HG03175 (cell line): Measurements from ENCODE around the gene AJM1.
"Not testable (repeated sequence)": the region's sequence is repeated elsewhere in the genome, so short reads cannot be mapped to it uniquely, and the experiment has no call there.

Source experiments
- ATAC-seq: cut with Tn5 transposase; IDR thresholded peaks from one replicate; pipeline ENCODE4 v1.9.1; 2021; ENCODE audit warnings: mild to moderate bottlenecking, moderate library complexity; ENCODE audit not compliant: unreplicated experiment

Gene AJM1

GRCh38 chr9:136829981-136830885 is 12.0 kb upstream of the AJM1 start:
- ATAC-seq, result no peak

- ATAC-seq, result no peak
Measured at GRCh38 chr9:136831002-136831719, 11.1 kb upstream of the AJM1 start.

- ATAC-seq, result no peak
Measured at GRCh38 chr9:136831720-136832104, 10.6 kb upstream of the AJM1 start.

GRCh38 chr9:136832581-136832980 is 9.7 kb upstream of the AJM1 start:
- ATAC-seq, result no peak

GRCh38 chr9:136833381-136834048 is 8.8 kb upstream of the AJM1 start:
- not testable (repeated sequence) for ATAC-seq

GRCh38 chr9:136835162-136835931 is 6.9 kb upstream of the AJM1 start:
- no peak for ATAC-seq

- ATAC-seq, result no peak
Measured at GRCh38 chr9:136835932-136836904, 6.1 kb upstream of the AJM1 start.

GRCh38 chr9:136837146-136837855 is 5.0 kb upstream of the AJM1 start:
- no peak for ATAC-seq

- not testable (repeated sequence) for ATAC-seq
Measured at GRCh38 chr9:136837856-136838277, 4.4 kb upstream of the AJM1 start.

- ATAC-seq, result no peak
Measured at GRCh38 chr9:136838314-136839228, 3.7 kb upstream of the AJM1 start.

GRCh38 chr9:136839229-136840139 is 2.8 kb upstream of the AJM1 start:
- ATAC-seq, result no peak

- no peak for ATAC-seq
Measured at GRCh38 chr9:136840140-136840876, 2.0 kb upstream of the AJM1 start.

GRCh38 chr9:136840877-136841645 is 1.2 kb upstream of the AJM1 start:
- no peak for ATAC-seq

GRCh38 chr9:136841646-136842379 is 465 bp upstream of the AJM1 start:
- ATAC-seq, result not testable (repeated sequence)
